H9 (cell line): ENCODE data around the gene ARHGAP40. TPM values are rescaled to one million over a fixed set of nuclear protein-coding genes. Genes with fewer than 3 reads are reported as not detected.

ENCODE experiments used
- DNase-seq: peaks from one replicate; pipeline ENCODE4 v3.0.0-alpha.2; 2017
- H2AFZ ChIP-seq: one replicate; pipeline ENCODE4 v1.6.1; 2013; ENCODE audit warnings: mild to moderate bottlenecking, low read length, control low read depth, moderate library complexity
- H2AK5ac ChIP-seq: 2 replicates; pipeline ENCODE4 v1.6.1; 2013; ENCODE audit warnings: low read length, control low read depth, mixed read lengths; ENCODE audit not compliant: insufficient read length
- H2BK120ac ChIP-seq: one replicate; pipeline ENCODE4 v1.6.1; 2013; ENCODE audit warnings: low read depth, mild to moderate bottlenecking, low read length, control low read depth, inconsistent platforms; ENCODE audit not compliant: poor library complexity, severe bottlenecking
- H2BK12ac ChIP-seq: 2 replicates; pipeline ENCODE4 v1.6.1; 2013; ENCODE audit warnings: low read length, control low read depth, mixed read lengths, low read depth; ENCODE audit not compliant: insufficient read length
- H2BK15ac ChIP-seq: 2 replicates; pipeline ENCODE4 v1.6.1; 2013; ENCODE audit warnings: low read depth, low read length, control low read depth
- H2BK20ac ChIP-seq: one replicate; pipeline ENCODE4 v1.6.1; 2013; ENCODE audit warnings: low read depth, mild to moderate bottlenecking, low read length, control low read depth, inconsistent platforms; ENCODE audit not compliant: poor library complexity, severe bottlenecking
- H2BK5ac ChIP-seq: 2 replicates; pipeline ENCODE4 v1.6.1; 2013; ENCODE audit warnings: low read length, control low read depth, mixed read lengths; ENCODE audit not compliant: insufficient read length
- H3K14ac ChIP-seq: 2 replicates; pipeline ENCODE4 v1.6.1; 2013; ENCODE audit warnings: low read length, control low read depth; ENCODE audit not compliant: insufficient read depth
- H3K18ac ChIP-seq: 2 replicates; pipeline ENCODE4 v1.6.1; 2013; ENCODE audit warnings: low read depth, mild to moderate bottlenecking, mixed read lengths, low read length, control low read depth; ENCODE audit not compliant: insufficient read length
- H3K23ac ChIP-seq: 2 replicates; pipeline ENCODE4 v1.6.1; 2013; ENCODE audit warnings: low read length, control low read depth, mixed read lengths, low read depth; ENCODE audit not compliant: insufficient read length
- H3K23me2 ChIP-seq: 2 replicates; pipeline ENCODE4 v1.6.1; 2013; ENCODE audit warnings: low read depth, mild to moderate bottlenecking, mixed read lengths, low read length, control low read depth; ENCODE audit not compliant: insufficient read length, poor library complexity, severe bottlenecking
- H3K27ac ChIP-seq: 2 replicates; pipeline ENCODE4 v1.5.1; 2013; ENCODE audit warnings: low read length, control low read depth, mixed read lengths, low read depth; ENCODE audit not compliant: insufficient read length
- H3K27me3 ChIP-seq: 2 replicates; pipeline ENCODE4 v1.6.1; 2013; ENCODE audit warnings: low read length, control low read depth, inconsistent platforms; ENCODE audit not compliant: insufficient read depth
- H3K4ac ChIP-seq: 2 replicates; pipeline ENCODE4 v1.6.1; 2013; ENCODE audit warnings: low read depth, mild to moderate bottlenecking, control low read depth, inconsistent platforms, low read length, moderate library complexity
- H3K4me1 ChIP-seq: 2 replicates; pipeline ENCODE4 v1.6.1; 2013; ENCODE audit warnings: low read length, control low read depth, inconsistent platforms; ENCODE audit not compliant: insufficient read depth
- H3K4me2 ChIP-seq: 2 replicates; pipeline ENCODE4 v1.6.1; 2013; ENCODE audit warnings: low read length, control low read depth, mixed read lengths; ENCODE audit not compliant: insufficient read length, insufficient read depth
- H3K56ac ChIP-seq: 2 replicates; pipeline ENCODE4 v1.6.1; 2013; ENCODE audit warnings: low read depth, mild to moderate bottlenecking, mixed read lengths, low read length, control low read depth; ENCODE audit not compliant: insufficient read length
- H3K79me1 ChIP-seq: 2 replicates; pipeline ENCODE4 v1.6.1; 2013; ENCODE audit warnings: low read depth, mild to moderate bottlenecking, moderate library complexity, low read length, control low read depth, inconsistent platforms; ENCODE audit not compliant: insufficient read depth, poor library complexity, severe bottlenecking
- H3K79me2 ChIP-seq: 2 replicates; pipeline ENCODE4 v1.6.1; 2013; ENCODE audit warnings: low read length, control low read depth, inconsistent platforms; ENCODE audit not compliant: insufficient read depth
- H3K9ac ChIP-seq: 2 replicates; pipeline ENCODE4 v1.6.1; 2013; ENCODE audit warnings: low read length, control low read depth, mixed read lengths; ENCODE audit not compliant: insufficient read length; ENCODE audit errors: extremely low read depth
- H3K9me3 ChIP-seq: one replicate; pipeline ENCODE4 v1.6.1; 2013; ENCODE audit warnings: low read depth, low read length, inconsistent platforms; ENCODE audit not compliant: control insufficient read depth
- H3T11ph ChIP-seq: one replicate; pipeline ENCODE4 v1.6.1; 2013; ENCODE audit warnings: mild to moderate bottlenecking, low read length, control low read depth, inconsistent platforms
- H4K20me1 ChIP-seq: one replicate; pipeline ENCODE4 v1.6.1; 2013; ENCODE audit not compliant: control insufficient read depth, insufficient read length, insufficient read depth
- H4K5ac ChIP-seq: 2 replicates; pipeline ENCODE4 v1.6.1; 2013; ENCODE audit warnings: low read depth, mild to moderate bottlenecking, mixed read lengths, low read length, control low read depth; ENCODE audit not compliant: insufficient read length
- H4K8ac ChIP-seq: replicated peaks from 2 replicates; pipeline ENCODE4 v1.6.1; 2013; ENCODE audit warnings: low read length, control low read depth, mixed read lengths, low read depth; ENCODE audit not compliant: insufficient read length
- H4K91ac ChIP-seq: 2 replicates; pipeline ENCODE4 v1.6.1; 2013; ENCODE audit warnings: low read depth, mild to moderate bottlenecking, moderate library complexity, mixed read lengths, low read length, control low read depth; ENCODE audit not compliant: insufficient read length
- H3K27ac Mint-ChIP-seq, 3 experiments: 2 replicates in 2 of 3; 3 replicates in 1 of 3; pipeline ENCODE4 v1.8.0; 2020 to 2021; ENCODE audit warnings: mixed read lengths in 3 of 3, mild to moderate bottlenecking in 1 of 3, moderate library complexity in 1 of 3
- H3K27me3 Mint-ChIP-seq: 2 replicates; pipeline ENCODE4 v1.8.0; 2021; ENCODE audit warnings: low read depth, mild to moderate bottlenecking, moderate library complexity, mixed read lengths
- H3K36me3 Mint-ChIP-seq, 3 experiments: 2 replicates in 2 of 3; 3 replicates in 1 of 3; pipeline ENCODE4 v1.8.0; 2020 to 2021; ENCODE audit warnings: low read depth in 3 of 3, mixed read lengths in 3 of 3; ENCODE audit not compliant: insufficient read depth in 1 of 3
- H3K4me1 Mint-ChIP-seq, 2 experiments: 2 replicates each; pipeline ENCODE4 v1.8.0; 2020; ENCODE audit warnings: mixed read lengths in 2 of 2
- H3K4me3 Mint-ChIP-seq, 2 experiments: 2 replicates in 1 of 2; 3 replicates in 1 of 2; pipeline ENCODE4 v1.8.0; 2020 to 2021; ENCODE audit warnings: mild to moderate bottlenecking in 2 of 2, mixed read lengths in 2 of 2, moderate library complexity in 1 of 2
- H3K9me3 Mint-ChIP-seq, 2 experiments: 2 replicates in 1 of 2; 3 replicates in 1 of 2; pipeline ENCODE4 v1.8.0; 2020; ENCODE audit warnings: mild to moderate bottlenecking in 2 of 2, mixed read lengths in 2 of 2, moderate library complexity in 1 of 2
- whole genome bisulfite sequencing: extraction: QIAGEN DNeasy Blood & Tissue Kit; methylation state at CpG from one replicate; pipeline ENCODE4 v1.1.7; 2013; ENCODE audit warnings: missing lambda C conversion rate, low lambda C conversion rate, mixed read lengths; ENCODE audit not compliant: insufficient read length; ENCODE audit errors: extremely low coverage; 5-methylcytosine and 5-hydroxymethylcytosine counted together
- total RNA-seq: library from RNA; stranded (reverse); gene quantifications from 2 replicates; pipeline ENCODE4 v1.2.1, GENCODE V29; 2021
- TF ChIP-seq, protein P1 (sequence below): fragments of 200-600 bp; sonication (generic); conservative IDR thresholded peaks from 3 replicates; pipeline ENCODE4 v1.8.0; 2021; ENCODE audit warnings: antibody characterized with exemption, mild to moderate bottlenecking

The ARHGAP40 gene
- total RNA-seq, 1 experiment from 2014 or later = 0.17 TPM

DNA sequence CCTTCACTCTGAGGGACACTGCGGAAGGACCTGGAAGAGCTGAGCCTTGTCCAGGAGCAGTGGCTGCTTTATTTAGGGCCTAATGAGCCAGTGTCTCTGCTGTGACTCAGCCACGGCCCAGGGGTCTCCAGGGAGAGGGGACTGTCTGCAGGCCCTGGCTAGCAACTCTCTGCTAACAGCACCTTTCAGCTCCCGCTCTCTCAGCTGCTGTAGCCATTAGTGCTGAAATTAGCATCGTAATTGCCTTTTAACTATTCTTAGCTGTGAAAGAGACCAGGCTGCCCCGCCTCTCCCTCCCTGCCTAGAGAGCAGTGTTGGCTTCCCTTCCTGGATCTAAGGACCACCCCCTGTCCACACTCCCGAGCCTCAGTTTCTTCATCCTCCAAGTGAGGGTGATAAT, 69.6 kb downstream of the ARHGAP40 start:
- H3K18ac ChIP-seq = no peak overlapping the region
- no peak overlapping the region for H3K4ac ChIP-seq
- H3K27ac Mint-ChIP-seq = no peak overlapping the region; a peak in 1 of 7 replicates
- H3K23me2 ChIP-seq = peaks cover 10% of the 10 kb centered on the region
- H4K5ac ChIP-seq = no peak overlapping the region
- no peak overlapping the region for H3K14ac ChIP-seq
- H2BK120ac ChIP-seq = no peak overlapping the region
- H3K27ac ChIP-seq = no peak overlapping the region
- H3K79me1 ChIP-seq = no peaks in the 10 kb centered on the region
- no peak overlapping the region for H2AK5ac ChIP-seq
- H3K4me2 ChIP-seq = peak overlapping the region; percentile 4
- no peak overlapping the region for H2BK20ac ChIP-seq
- H2AFZ ChIP-seq = no peak overlapping the region
- H3K9me3 Mint-ChIP-seq = peaks cover 0 to 6% of the 10 kb centered on the region in 2 experiments; a peak in 2 of 5 replicates
- no peaks in the 10 kb centered on the region for H4K20me1 ChIP-seq
- TF ChIP-seq, protein P1, sequence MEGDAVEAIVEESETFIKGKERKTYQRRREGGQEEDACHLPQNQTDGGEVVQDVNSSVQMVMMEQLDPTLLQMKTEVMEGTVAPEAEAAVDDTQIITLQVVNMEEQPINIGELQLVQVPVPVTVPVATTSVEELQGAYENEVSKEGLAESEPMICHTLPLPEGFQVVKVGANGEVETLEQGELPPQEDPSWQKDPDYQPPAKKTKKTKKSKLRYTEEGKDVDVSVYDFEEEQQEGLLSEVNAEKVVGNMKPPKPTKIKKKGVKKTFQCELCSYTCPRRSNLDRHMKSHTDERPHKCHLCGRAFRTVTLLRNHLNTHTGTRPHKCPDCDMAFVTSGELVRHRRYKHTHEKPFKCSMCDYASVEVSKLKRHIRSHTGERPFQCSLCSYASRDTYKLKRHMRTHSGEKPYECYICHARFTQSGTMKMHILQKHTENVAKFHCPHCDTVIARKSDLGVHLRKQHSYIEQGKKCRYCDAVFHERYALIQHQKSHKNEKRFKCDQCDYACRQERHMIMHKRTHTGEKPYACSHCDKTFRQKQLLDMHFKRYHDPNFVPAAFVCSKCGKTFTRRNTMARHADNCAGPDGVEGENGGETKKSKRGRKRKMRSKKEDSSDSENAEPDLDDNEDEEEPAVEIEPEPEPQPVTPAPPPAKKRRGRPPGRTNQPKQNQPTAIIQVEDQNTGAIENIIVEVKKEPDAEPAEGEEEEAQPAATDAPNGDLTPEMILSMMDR = no peak
- no peak overlapping the region for H4K8ac ChIP-seq
- whole genome bisulfite sequencing = no CpG with 5 or more reads among the region's 6 CpGs
- H3T11ph ChIP-seq = no peak overlapping the region
- H3K79me2 ChIP-seq = no peaks in the 10 kb centered on the region
- H3K4me3 Mint-ChIP-seq = peak overlapping the region in 1 of 2 experiments; percentile 45; a peak in 2 of 5 replicates
- H2BK5ac ChIP-seq = no peak overlapping the region
- H3K36me3 Mint-ChIP-seq = no peaks in the 10 kb centered on the region; a peak in 1 of 7 replicates
- no peaks in the 10 kb centered on the region for H3K9me3 ChIP-seq
- H3K4me1 ChIP-seq = peaks cover 4% of the 10 kb centered on the region; the same call in 1 of the 2 replicates
- H2BK12ac ChIP-seq = no peak overlapping the region
- DNase-seq = peak; percentile 78
- H3K56ac ChIP-seq = no peak overlapping the region
- H4K91ac ChIP-seq = no peak overlapping the region
- H3K23ac ChIP-seq = no peak overlapping the region
- H3K4me1 Mint-ChIP-seq = peaks cover 17 to 35% of the 10 kb centered on the region in 2 experiments
- no peak overlapping the region for H3K9ac ChIP-seq
- no peak overlapping the region for H2BK15ac ChIP-seq
- H3K27me3 ChIP-seq = no peaks in the 10 kb centered on the region; the same call in 1 of the 2 replicates
- H3K27me3 Mint-ChIP-seq = peaks cover 74% of the 10 kb centered on the region
